A172 (cell line): ENCODE results near the gene SLC12A9. TPM values are rescaled to one million over a fixed set of nuclear protein-coding genes. Genes with fewer than 3 reads are reported as not detected.
A peak's percentile ranks its signal among the peaks of the same experiment; 100 is the strongest.
"Not testable (repeated sequence)": the region's sequence is repeated elsewhere in the genome, so short reads cannot be mapped to it uniquely, and the experiment has no call there.

Experiments used
- DNase-seq: peaks from one replicate; pipeline ENCODE4 v3.0.0-alpha.2; 2015; ENCODE audit warnings: low spot score
- total RNA-seq: library from RNA; depleted of rRNA; stranded (reverse); fragments of >200 nt; shearing (Covaris generic); gene quantifications from 2 replicates; pipeline ENCODE4 v1.2.3, GENCODE V29; 2014; rRNA removed

SLC12A9 gene
- total RNA-seq = 9.6 and 12.4 TPM in 2 replicates

- DNase-seq = peak; percentile 82
These were observed at the start of gene SLC12A9 for GRCh38 chr7:100852048-100852872. TSS of gene SLC12A9 (plus strand) at chr7:100852713. CDS start at chr7:100854198, 1,485 bp downstream.

- no peak for DNase-seq
These were observed 49.6 kb upstream of the SLC12A9 start for GRCh38 chr7:100802951-100803350.

GRCh38 chr7:100803398-100804161 lies 48.9 kb upstream of the SLC12A9 start:
- DNase-seq = peak; percentile 93

GRCh38 chr7:100804681-100805431 lies 47.7 kb upstream of the SLC12A9 start:
- DNase-seq = no peak

GRCh38 chr7:100806276-100806675 lies 46.2 kb upstream of the SLC12A9 start:
- DNase-seq = no peak

- DNase-seq = not testable (repeated sequence)
These were observed 45.6 kb upstream of the SLC12A9 start for GRCh38 chr7:100806883-100807282.

- DNase-seq = no peak
These were observed 44.1 kb upstream of the SLC12A9 start for GRCh38 chr7:100808354-100808875.

GRCh38 chr7:100811480-100811879 lies 41.0 kb upstream of the SLC12A9 start:
- DNase-seq = no peak

- DNase-seq = no peak
These were observed 39.8 kb upstream of the SLC12A9 start for GRCh38 chr7:100812729-100813128.

- not testable (repeated sequence) for DNase-seq
These were observed 36.0 kb upstream of the SLC12A9 start for GRCh38 chr7:100816515-100816914.

GRCh38 chr7:100817097-100817496 lies 35.4 kb upstream of the SLC12A9 start:
- no peak for DNase-seq

- no peak for DNase-seq
These were observed 34.1 kb upstream of the SLC12A9 start for GRCh38 chr7:100818366-100818765.

GRCh38 chr7:100818825-100819224 lies 33.7 kb upstream of the SLC12A9 start:
- DNase-seq = no peak

GRCh38 chr7:100819586-100819985 lies 32.9 kb upstream of the SLC12A9 start:
- no peak for DNase-seq

- DNase-seq = no peak
These were observed 30.0 kb upstream of the SLC12A9 start for GRCh38 chr7:100822236-100823139.

GRCh38 chr7:100823140-100823525 lies 29.4 kb upstream of the SLC12A9 start:
- no peak for DNase-seq

- DNase-seq = no peak
These were observed 29.0 kb upstream of the SLC12A9 start for GRCh38 chr7:100823534-100823933.

- DNase-seq = no peak
These were observed 27.9 kb upstream of the SLC12A9 start for GRCh38 chr7:100824499-100825214.

- DNase-seq = no peak
These were observed 27.3 kb upstream of the SLC12A9 start for GRCh38 chr7:100825215-100825671.
